GM15510 (cell line): ENCODE results near the gene PDK4.

Experiments
- POLR2A ChIP-seq: IDR thresholded peaks from 3 replicates; pipeline ENCODE4 v1.6.1; 2011; ENCODE audit warnings: borderline replicate concordance; ENCODE audit not compliant: insufficient read length; ENCODE audit errors: extremely low read depth

The PDK4 gene

DNA sequence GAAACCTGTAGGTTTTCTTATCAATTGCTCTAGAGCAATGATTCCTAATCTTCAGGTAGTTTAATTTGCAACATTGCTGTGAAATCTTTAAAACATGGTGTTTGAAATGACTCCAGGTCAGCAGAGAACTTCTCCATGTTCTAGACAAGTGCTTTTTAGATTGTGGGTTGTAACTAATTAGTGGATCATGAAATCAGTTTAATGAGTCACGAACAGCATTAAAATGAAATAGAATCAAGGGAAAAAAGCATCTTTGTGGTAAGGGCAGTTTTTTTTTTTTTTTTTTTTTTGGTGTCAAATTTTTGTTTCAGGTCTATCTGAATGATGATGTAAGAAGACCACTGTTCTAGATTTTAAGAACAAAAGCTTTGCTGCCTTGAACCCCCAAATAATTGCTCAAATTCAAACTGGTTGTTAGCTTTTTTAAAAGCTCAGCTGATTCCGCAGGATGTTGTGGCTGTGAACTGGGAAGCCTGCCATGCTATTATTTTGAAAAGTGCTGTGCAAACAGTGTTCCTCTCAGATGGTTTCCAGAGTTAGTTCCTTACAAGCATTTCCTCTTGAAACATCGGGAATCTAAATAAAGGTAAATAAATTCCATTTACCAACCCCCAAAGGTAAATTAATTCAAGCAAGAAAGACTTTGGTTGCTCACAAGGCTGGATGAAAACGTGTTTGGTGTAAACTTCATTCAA lies 13.1 kb upstream of the PDK4 start:
- TF ChIP-seq POLR2A = no peak

DNA sequence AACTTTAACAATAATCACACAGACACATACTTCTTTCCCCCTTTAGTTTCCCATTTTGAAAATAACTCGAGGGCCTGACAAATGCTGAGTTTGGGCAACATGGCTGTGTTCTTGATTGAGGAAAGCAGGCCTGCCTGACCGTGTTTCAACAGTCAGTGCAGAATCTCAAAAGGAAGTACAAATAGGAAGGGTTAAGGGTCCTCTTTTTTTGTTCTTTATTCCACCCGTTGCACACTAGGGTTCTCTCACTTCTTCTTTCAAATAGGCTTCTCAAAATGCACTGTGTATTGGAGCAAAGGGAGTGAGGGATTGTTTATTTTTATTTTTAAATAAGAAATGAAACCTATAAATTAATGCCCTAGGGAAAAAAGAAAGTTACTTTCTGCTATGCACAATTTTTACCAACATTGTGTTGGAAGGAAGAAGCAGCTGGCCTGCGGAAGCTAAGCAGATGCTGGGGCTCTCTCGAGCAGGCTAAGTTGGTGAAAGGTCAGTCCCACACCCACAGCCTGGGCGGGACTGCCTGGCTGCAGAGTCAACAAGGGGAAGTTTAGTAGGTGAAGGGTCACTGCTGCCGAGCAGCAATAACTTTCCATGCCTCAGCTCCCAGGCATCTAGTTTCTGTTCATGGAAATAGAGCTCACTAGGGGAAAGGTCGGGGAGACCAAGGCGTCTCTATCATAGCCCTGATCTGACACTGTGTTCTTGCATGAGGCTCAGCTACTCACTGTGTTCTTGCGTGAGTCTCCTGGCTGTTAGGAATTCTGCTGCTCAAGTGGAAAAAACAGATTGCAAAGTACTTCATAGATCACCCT lies 12.2 kb upstream of the PDK4 start:
- TF ChIP-seq POLR2A = no peak

DNA sequence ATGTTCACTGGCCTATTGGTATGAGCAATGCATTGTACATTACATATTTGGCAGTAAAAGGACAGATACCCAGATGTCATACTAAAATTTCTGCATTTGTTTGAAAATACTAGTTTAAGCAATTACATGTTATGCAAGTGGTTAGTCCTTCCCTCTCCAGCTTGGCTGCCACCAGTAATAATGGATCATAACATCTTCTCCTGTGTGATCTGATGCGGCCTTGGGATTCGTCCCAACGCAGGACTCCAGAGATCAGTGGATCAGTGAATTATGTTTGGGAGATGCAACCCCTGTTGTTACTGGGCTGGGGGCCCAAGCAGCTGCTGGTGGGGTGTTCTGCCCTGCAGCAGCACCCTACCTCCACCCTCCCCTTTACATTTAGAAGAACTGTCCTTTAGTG lies 11.2 kb upstream of the PDK4 start:
- TF ChIP-seq POLR2A = no peak

DNA sequence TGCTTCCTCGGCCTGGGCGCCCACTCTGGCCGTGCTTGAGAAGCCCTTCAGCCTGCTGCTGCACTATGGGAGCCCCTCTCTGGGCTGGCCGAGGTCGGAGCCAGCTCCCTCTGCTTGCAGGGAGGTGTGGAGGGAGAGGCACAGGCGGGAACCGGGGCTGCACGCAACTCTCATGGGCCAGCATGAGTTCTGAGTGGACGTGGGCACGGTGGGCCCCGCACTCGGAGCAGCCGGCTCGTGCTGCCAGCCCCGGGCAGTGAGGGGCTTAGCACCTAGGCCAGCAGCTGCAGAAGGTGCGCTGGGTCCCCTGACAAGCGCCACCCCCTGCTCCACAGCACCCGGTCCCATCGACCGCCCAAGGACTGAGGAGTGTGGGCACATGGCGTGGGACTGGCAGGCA lies 9.0 kb upstream of the PDK4 start:
- no peak for TF ChIP-seq POLR2A

DNA sequence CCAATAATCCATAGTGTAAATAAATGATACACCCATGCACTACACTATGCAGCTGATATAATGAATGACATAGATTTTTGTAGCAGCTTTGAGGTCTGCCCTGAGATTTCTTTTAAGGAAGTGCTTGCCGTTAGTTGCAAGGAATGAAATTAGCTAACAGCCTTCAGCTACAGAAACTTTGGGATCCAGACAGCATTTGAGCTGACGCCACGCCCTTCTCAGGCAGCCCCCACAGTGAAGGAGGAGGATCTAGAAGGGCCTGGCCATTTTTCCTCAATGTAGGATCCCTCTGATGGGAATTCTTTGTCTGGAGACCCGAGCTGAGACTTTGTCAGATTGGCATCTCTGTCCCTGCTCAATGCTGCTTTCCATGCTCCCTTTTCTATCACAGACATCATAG lies 6.1 kb upstream of the PDK4 start:
- no peak for TF ChIP-seq POLR2A

DNA sequence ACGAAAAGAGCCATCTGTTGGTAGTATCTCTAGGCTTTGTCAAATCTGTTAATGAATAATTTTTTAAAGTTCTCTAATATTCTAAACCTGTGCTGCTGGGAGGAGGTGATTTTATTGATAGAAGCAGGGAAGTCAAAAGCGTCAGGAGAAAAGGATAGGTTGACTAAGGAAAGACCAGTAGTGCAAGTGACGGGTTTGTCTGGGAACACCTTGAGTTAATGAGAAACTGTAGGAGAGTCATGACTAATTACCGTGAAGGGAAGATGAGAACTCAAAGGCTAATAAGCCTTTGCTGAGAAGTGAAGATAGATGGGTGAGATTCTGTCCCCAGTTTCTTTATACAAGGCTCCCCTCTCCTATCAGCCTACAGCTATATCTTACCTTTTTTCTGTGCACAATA lies 5.0 kb upstream of the PDK4 start:
- no peak for TF ChIP-seq POLR2A

DNA sequence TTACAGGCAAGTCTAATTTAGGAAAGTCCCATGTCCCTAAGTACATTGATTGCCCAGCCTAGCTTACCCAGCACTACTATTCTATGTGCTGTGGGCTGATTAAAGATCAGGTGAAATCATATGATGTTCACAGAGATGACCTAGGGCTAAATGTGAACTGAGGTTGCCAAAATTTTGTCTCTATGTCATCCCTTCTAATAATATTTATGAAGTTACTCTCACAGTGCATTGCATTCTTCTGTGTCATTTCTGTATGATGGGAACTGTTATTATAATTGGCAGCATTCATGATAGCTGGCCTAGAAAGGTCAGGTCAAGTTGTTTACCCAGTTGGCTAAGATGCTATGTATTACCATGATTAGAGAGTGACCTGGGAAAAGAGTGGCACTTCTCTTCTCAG lies 2.8 kb upstream of the PDK4 start:
- no peak for TF ChIP-seq POLR2A

DNA sequence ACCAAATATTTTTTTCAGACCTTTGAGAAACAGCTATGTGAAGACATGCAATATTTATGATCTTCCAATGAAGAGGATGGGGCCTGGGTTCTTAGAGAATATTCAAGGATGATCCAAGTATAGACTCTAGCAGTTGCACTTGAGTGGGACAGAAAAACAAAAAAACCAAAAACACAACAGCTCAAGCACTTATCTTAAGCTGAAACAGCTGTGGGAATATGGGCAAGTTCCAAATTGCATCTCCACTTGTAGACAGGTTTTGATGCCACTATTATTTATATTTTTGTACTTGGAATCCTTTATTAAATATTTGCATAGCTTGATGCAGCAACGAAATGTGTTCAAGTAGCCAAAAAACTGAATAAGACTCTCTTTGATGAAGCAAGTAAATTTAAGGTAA lies 2.2 kb upstream of the PDK4 start:
- TF ChIP-seq POLR2A = no peak

DNA sequence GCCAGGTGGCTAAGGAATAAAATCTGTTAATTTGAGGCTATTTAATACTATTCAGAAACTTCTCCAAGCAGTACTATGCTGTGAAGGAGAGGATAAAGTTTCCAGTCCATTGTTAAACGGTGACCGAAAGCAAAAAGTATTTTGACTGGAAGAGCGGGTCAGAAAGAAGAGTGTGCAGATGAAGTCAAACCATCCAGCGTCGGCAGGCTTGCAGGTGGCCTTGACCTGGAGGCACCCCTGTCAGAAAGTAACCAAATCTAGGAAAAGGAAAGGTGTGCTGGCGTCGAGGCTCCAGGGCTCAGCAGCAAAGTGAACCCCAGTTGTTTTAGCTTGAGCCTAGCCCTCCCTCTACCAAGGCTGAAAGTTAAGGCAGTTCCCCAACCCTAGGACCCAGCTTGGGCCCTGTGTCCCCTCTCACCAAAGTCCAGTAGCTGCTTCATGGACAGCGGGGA lies 544 bp downstream of the PDK4 start:
- TF ChIP-seq POLR2A = no peak

DNA sequence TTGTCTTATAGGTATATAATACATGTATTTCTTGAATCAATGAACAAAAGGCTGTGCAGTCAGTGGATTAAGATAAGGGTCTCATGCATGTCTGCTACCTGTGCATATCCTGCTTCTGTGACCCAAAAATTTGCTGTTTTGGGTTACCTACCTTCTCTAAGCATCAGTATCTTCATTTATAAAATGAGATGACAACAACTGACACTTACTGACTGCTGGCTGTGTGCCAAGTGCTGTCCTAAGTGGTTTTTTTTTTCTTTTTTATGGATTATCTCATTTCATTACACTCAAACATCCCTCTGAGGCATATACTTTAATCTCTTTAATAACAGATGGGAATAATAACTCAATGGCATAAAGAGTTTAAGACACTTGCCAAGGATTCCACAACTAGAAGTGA lies 2.1 kb downstream of the PDK4 start:
- TF ChIP-seq POLR2A = no peak

DNA sequence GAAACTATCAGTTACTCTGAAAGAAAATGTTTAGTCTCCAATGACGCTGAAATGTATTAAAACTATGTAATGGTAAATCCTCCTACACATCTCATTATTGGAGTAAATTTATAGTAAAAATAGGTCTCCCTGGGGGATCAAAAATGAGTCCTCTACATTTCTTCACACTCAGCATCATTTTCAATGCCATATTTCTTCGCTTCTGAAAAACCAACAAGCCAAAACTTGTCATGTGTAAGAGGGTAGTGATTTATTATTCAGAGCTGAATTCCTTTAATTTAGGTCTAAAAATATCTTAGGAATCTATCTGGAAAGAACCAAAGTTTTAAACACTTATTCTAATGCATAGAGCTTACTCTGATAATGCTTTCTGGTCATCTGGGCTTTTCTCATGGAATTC lies 3.0 kb downstream of the PDK4 start:
- TF ChIP-seq POLR2A = no peak

DNA sequence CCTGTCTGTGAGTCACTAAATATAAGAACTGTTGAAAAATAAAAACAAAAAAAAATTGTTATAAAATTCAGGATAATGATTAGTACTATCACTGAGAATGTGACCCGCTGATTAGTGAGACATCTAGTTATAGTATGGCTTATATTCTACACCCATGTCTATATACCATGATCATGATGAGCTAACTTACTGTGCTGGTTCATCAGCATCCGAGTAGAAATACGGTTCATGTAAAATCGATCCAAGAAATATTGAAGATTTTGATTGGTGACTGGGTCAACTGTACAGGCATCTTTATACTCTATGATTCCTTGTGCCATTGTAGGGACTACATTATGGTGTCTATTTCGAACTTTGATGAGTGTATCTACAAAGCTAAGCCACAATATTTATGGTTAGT lies 3.7 kb downstream of the PDK4 start:
- no peak for TF ChIP-seq POLR2A

DNA sequence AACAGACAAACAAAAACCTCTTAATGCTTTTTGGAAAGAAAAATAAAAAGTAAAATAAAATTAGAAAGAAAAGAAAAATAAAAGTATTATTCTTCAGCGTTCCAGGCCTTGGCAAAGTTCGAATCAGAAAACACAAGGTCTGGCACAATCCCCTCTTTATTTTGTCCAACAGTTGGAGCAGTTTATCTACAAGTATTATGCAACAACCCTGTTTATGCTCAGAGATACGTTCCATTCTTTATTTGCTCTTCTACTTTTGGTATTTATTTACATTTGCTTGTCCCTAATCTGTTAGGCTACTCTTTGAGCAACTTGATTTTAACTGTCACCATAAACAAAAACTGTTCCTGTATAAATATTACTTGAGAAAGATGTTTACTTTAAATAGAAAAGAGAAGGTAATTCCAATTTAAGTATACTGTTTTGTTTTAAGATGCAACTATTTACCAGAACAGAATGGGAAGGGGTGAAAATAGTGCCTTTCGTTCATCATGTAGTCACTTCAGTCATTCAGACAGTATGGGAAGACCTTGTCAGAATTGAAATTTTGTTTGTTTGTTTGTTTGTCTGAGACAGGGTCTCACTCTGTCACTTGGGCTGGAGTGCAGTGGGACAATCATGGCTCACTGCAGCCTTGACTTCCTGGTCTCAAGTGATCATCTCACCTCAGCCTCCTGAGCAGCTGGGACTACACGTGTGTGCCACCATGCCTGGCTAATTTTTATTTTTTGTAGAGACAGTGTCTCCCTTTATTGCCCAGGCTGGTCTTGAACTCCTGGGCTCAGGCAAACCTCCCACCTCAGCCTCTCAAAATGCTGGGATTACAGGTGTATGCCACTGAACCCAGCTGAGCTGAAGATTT lies 5.7 kb downstream of the PDK4 start:
- TF ChIP-seq POLR2A = no peak

DNA sequence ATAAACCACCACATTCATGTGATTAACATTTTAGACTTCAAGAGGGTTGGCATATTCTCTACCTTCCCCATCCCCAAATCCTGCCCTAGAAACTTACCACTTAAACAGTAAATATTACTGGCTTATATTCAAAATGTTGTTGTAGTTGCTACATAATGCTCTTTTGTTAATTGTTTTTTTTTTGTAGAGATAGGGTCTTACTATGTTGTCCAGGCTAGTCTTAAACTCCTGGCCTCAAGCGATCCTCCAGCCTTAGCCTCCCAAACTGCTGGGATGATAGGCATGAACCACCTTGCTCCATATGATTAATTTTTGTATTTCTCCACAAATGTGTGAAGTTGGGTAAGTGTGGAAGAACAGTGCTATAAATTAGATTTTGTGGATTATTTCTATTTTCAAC lies 6.5 kb downstream of the PDK4 start:
- TF ChIP-seq POLR2A = no peak

DNA sequence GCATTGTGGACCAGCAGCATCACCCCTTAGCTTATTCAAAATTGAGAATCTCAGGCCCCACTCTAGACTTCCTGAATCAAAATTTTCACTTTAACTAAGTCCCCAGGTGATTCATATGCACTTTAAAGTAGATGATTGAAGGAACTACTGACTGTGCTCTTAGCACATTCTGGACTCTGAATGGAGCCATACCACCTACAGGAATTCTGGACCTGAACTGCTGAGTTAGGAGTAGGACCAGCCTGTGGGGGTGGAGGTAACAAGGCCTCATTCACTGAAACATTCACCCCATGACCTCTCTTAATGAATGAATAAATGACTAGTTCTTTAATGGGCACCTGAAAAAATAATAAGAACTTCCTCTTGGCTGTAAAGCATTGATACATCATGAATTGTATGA lies 7.3 kb downstream of the PDK4 start:
- TF ChIP-seq POLR2A = no peak

DNA sequence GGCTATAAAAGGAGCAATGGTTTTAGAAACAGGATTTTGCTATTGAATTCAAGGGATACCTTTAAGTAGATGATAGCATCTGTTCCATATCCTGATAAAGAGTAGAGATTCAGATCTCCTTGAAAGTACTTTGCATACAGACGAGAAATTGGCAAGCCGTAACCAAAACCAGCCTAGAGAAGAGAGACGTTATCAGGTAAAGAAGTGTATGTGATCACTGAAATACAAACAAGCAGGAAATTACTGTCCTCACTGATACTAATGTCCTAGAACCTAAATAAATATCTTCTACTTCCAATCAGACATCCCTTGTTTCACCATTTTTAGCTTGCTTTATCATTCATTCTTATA lies 9.4 kb downstream of the PDK4 start:
- no peak for TF ChIP-seq POLR2A

DNA sequence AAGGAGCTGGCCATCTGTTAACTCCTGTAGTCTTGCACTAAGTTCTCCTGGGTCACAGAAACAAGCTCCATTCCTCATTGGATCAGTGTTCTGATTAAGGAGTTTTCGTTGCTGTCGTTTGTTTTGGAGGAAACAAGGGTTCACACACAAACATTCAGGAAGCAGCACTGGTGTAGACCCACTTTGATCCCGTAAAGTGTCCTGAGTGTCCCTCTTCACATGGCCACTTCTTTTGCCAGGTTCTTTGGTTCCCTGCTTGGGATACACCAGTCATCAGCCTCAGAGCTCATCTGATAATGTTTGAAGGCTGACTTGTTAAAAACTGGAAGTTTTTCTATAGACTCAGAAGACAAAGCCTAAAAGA lies 10.9 kb downstream of the PDK4 start:
- TF ChIP-seq POLR2A = no peak
